ENCODE results near the gene KCNH5.

KCNH5 gene

DNA sequence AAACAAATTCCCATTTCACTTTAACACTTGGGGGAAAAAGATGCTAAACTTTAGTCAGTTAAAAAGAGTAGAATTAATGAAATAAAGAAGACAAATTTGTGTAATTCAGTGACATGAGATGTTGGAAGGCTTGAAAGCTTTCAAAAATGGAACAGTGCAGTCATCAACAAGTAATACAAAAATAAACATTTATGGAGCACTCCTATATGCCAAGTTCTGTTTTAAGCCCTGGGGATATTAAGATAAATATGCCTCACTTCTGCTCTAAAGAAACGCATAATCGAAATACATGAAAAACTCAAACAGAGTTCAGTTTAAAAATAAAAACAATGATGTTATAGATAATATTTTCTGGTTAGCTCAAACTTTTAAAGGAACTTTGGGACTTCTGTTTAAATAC lies 93.0 kb downstream of the KCNH5 start:
- no peaks in the 10 kb centered on the region for H3K4me1 ChIP-seq (ENCODE audit: insufficient read depth, low read length)
- H4K20me1 ChIP-seq (ENCODE audit: insufficient read depth, low read length): no peaks in the 10 kb centered on the region
- no peaks in the 10 kb centered on the region for H3K79me2 ChIP-seq (ENCODE audit: insufficient read depth, low read length)
- no peak overlapping the region for H3K27ac ChIP-seq (ENCODE audit: low read length)
- ATAC-seq (ENCODE audit: insufficient read depth, low read depth) (no peak), DNase-seq (no peak)
- H3K9me3 ChIP-seq (ENCODE audit: insufficient read depth, low read length, severe bottlenecking): no peaks in the 10 kb centered on the region
- H3K27me3 ChIP-seq (ENCODE audit: insufficient read depth, low read length, poor library complexity): peaks cover 7% of the 10 kb centered on the region
- H3K4me2 ChIP-seq (ENCODE audit: insufficient read depth, low read length): no peak overlapping the region
- no peak overlapping the region for H3K4me3 ChIP-seq (ENCODE audit: low read depth in 1 of 2, low read length in 2 of 2)
- no peak overlapping the region for H2AFZ ChIP-seq (ENCODE audit: low read depth, low read length)
- H3K36me3 ChIP-seq (ENCODE audit: insufficient read depth, low read length): no peaks in the 10 kb centered on the region
- no peak overlapping the region for H3K9ac ChIP-seq (ENCODE audit: low read depth, low read length)
- no peak for TF ChIP-seq EZH2 (IDR thresholded peaks at IDR 0.05; ENCODE audit: borderline replicate concordance, low read depth, low read length, severe bottlenecking)
- TF ChIP-seq, protein P1, sequence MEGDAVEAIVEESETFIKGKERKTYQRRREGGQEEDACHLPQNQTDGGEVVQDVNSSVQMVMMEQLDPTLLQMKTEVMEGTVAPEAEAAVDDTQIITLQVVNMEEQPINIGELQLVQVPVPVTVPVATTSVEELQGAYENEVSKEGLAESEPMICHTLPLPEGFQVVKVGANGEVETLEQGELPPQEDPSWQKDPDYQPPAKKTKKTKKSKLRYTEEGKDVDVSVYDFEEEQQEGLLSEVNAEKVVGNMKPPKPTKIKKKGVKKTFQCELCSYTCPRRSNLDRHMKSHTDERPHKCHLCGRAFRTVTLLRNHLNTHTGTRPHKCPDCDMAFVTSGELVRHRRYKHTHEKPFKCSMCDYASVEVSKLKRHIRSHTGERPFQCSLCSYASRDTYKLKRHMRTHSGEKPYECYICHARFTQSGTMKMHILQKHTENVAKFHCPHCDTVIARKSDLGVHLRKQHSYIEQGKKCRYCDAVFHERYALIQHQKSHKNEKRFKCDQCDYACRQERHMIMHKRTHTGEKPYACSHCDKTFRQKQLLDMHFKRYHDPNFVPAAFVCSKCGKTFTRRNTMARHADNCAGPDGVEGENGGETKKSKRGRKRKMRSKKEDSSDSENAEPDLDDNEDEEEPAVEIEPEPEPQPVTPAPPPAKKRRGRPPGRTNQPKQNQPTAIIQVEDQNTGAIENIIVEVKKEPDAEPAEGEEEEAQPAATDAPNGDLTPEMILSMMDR (IDR thresholded peaks at IDR 0.05; ENCODE audit: borderline replicate concordance, extremely low read depth, low read length, poor library complexity, severe bottlenecking): no peak

DNA sequence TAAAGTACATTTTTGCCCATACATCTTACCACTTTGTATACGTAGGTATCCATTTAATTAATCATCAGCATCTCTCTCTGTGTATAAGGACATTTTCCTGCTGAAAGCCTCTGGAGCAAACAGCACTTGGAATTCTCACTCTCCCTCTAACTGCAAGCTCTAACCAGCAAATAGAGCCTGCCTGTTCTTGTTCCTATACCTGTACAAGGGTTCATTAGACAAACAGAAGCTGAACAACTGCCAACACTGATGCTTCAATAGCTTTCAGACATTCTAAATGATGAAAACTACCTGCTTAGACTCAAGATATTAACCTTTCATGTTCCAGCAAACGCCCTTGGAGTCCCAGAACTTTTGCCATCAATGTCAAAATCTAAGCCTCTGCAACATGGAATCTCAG lies 98.0 kb downstream of the KCNH5 start:
- Histone ChIP-seq H3K4me2 (ENCODE audit: insufficient read depth, low read length) (no peak overlapping the region), H4K20me1 (ENCODE audit: insufficient read depth, low read length) (no peaks in the 10 kb centered on the region), H2AFZ (ENCODE audit: low read depth, low read length) (no peak overlapping the region), H3K27ac (ENCODE audit: low read length) (no peak overlapping the region), H3K9me3 (ENCODE audit: insufficient read depth, low read length, severe bottlenecking) (no peaks in the 10 kb centered on the region), H3K79me2 (ENCODE audit: insufficient read depth, low read length) (no peaks in the 10 kb centered on the region), H3K27me3 (ENCODE audit: insufficient read depth, low read length, poor library complexity) (no peaks in the 10 kb centered on the region), H3K4me1 (ENCODE audit: insufficient read depth, low read length) (no peaks in the 10 kb centered on the region), H3K9ac (ENCODE audit: low read depth, low read length) (no peak overlapping the region), H3K4me3 (ENCODE audit: low read depth in 1 of 2, low read length in 2 of 2) (no peak overlapping the region), H3K36me3 (ENCODE audit: insufficient read depth, low read length) (no peaks in the 10 kb centered on the region)
- DNase-seq: no peak
- TF ChIP-seq, protein P1 (IDR thresholded peaks at IDR 0.05; ENCODE audit: borderline replicate concordance, extremely low read depth, low read length, poor library complexity, severe bottlenecking): no peak
- TF ChIP-seq EZH2 (IDR thresholded peaks at IDR 0.05; ENCODE audit: borderline replicate concordance, low read depth, low read length, severe bottlenecking): no peak
- ATAC-seq (ENCODE audit: insufficient read depth, low read depth): no peak

GRCh38 chr14:62946221-62946620 lies 99.0 kb downstream of the KCNH5 start:
- Histone ChIP-seq H3K4me1 (ENCODE audit: insufficient read depth, low read length) (no peaks in the 10 kb centered on the region), H3K9me3 (ENCODE audit: insufficient read depth, low read length, severe bottlenecking) (no peaks in the 10 kb centered on the region), H3K4me2 (ENCODE audit: insufficient read depth, low read length) (no peak overlapping the region), H3K4me3 (ENCODE audit: low read depth in 1 of 2, low read length in 2 of 2) (no peak overlapping the region), H3K9ac (ENCODE audit: low read depth, low read length) (no peak overlapping the region), H2AFZ (ENCODE audit: low read depth, low read length) (no peak overlapping the region), H3K36me3 (ENCODE audit: insufficient read depth, low read length) (no peaks in the 10 kb centered on the region), H3K27ac (ENCODE audit: low read length) (no peak overlapping the region), H3K27me3 (ENCODE audit: insufficient read depth, low read length, poor library complexity) (no peaks in the 10 kb centered on the region), H3K79me2 (ENCODE audit: insufficient read depth, low read length) (no peaks in the 10 kb centered on the region), H4K20me1 (ENCODE audit: insufficient read depth, low read length) (no peaks in the 10 kb centered on the region)
- DNase-seq (no peak), ATAC-seq (ENCODE audit: insufficient read depth, low read depth) (no peak)
- TF ChIP-seq EZH2 (IDR thresholded peaks at IDR 0.05; ENCODE audit: borderline replicate concordance, low read depth, low read length, severe bottlenecking): no peak
- TF ChIP-seq, protein P1 (IDR thresholded peaks at IDR 0.05; ENCODE audit: borderline replicate concordance, extremely low read depth, low read length, poor library complexity, severe bottlenecking): no peak

- no peak for TF ChIP-seq EZH2 (IDR thresholded peaks at IDR 0.05; ENCODE audit: borderline replicate concordance, low read depth, low read length, severe bottlenecking)
- TF ChIP-seq, protein P1 (IDR thresholded peaks at IDR 0.05; ENCODE audit: borderline replicate concordance, extremely low read depth, low read length, poor library complexity, severe bottlenecking): no peak
- Histone ChIP-seq H2AFZ (ENCODE audit: low read depth, low read length) (no peak overlapping the region), H3K4me1 (ENCODE audit: insufficient read depth, low read length) (no peaks in the 10 kb centered on the region), H3K79me2 (ENCODE audit: insufficient read depth, low read length) (no peaks in the 10 kb centered on the region), H3K4me3 (ENCODE audit: low read depth in 1 of 2, low read length in 2 of 2) (no peak overlapping the region), H4K20me1 (ENCODE audit: insufficient read depth, low read length) (no peaks in the 10 kb centered on the region), H3K4me2 (ENCODE audit: insufficient read depth, low read length) (no peak overlapping the region), H3K9me3 (ENCODE audit: insufficient read depth, low read length, severe bottlenecking) (no peaks in the 10 kb centered on the region), H3K27ac (ENCODE audit: low read length) (no peak overlapping the region), H3K36me3 (ENCODE audit: insufficient read depth, low read length) (no peaks in the 10 kb centered on the region), H3K9ac (ENCODE audit: low read depth, low read length) (no peak overlapping the region), H3K27me3 (ENCODE audit: insufficient read depth, low read length, poor library complexity) (peaks cover 2% of the 10 kb centered on the region)
- ATAC-seq (ENCODE audit: insufficient read depth, low read depth) (no peak), DNase-seq (no peak)
These were observed 102.1 kb downstream of the KCNH5 start for GRCh38 chr14:62943202-62943601.
